GM20000 (cell line): Measurements from ENCODE around the gene GPR78.

Experiments
- DNase-seq: peaks from one replicate; pipeline ENCODE4 v3.0.0; 2012; ENCODE audit warnings: low spot score
- CTCF ChIP-seq: IDR thresholded peaks from 2 replicates; pipeline ENCODE4 v1.5.1; 2012; ENCODE audit warnings: mild to moderate bottlenecking, control low read depth; ENCODE audit errors: extremely low read depth, missing control alignments

The GPR78 gene

GRCh38 chr4:8609824-8610350 is 29.7 kb downstream of the GPR78 start:
- no peak for TF ChIP-seq CTCF
- DNase-seq: no peak

GRCh38 chr4:8610858-8611616 is 30.8 kb downstream of the GPR78 start:
- TF ChIP-seq CTCF: no peak
- no peak for DNase-seq

DNA sequence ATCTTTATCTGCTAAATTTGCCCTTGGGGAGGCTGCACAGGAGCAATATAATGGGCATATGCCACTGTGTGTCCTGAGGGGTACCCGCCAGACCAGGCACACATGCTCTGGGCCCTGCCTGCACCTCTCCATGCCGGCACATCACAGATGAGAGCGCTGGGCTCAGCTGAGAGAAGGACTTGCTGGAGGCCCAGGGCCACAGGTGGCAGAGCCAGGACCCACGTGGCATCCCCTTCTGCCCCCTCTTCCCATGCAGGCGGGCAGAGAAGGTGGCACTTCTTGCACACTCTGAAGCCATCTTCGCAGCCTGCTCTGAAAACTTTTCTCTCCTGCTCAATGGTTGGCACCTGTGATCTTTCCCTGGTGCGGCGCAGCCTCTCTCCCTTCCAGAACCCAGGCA is 32.5 kb downstream of the GPR78 start:
- no peak for DNase-seq
- TF ChIP-seq CTCF: no peak

- TF ChIP-seq CTCF: no peak
Measured at GRCh38 chr4:8613421-8614364, 33.5 kb downstream of the GPR78 start.

DNA sequence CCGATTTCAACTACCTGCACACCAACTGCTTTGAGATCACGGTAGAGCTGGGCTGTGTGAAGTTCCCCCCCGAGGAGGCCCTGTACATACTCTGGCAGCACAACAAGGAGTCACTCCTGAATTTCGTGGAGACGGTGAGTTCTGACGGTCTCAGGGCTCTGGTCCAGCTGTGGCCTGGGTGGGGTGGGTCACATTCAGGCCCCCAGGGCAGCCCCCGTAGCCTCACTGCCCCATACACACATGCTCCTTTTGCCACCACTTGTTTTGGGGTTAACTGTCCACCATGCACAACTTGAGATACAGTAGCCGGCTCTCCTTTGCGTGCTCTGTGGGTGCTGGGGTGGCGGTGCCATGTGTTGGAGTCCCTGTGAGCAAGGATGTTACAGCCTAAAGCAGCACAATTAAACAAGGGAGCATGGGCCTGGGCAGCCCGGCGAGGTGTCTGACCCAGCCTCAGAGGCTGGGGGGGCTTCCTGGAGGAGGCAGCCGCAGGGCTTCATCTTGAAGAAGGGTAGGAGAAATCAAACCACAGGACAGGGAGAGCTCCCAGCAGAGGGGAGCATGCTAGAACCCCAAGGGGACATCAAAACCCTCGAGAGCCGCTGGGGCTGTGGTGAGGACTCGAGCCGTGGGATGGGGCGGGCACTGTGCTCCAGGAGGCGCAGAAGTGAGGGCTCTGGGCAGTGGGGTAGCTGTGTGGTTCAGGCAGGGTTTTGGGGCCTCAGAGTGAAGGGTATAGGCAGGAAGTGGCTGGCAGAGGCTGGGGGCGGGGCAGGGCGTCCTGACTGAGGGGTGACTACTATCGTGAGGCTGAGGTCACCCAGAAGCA is 34.4 kb downstream of the GPR78 start:
- TF ChIP-seq CTCF: no peak

More at GRCh38 chr4:8613421-8614364, 33.5 kb downstream of the GPR78 start:
- DNase-seq: no peak

DNA sequence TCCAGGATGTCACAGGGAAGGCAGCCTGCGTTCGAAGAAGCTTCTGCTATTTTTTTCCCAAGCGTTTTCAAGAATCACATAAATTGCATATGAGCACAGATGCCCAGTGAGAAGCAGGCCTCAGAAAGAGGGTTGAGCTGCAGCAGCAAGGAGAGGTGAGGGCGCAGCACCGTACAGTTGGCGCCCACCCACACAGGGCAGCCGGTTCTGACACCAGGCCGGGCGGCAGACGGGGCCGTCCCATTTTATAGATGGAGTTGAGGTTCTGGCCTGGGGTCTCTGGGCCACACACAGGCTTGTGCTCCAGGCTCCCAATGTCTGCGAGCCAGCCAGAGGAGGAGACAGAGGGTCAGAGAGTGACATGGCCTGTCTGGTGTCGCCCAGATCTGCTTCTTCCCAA is 35.2 kb downstream of the GPR78 start:
- TF ChIP-seq CTCF: no peak

More for the DNA sequence above, 34.4 kb downstream of the GPR78 start:
- no peak for DNase-seq

More for the DNA sequence above, 35.2 kb downstream of the GPR78 start:
- no peak for DNase-seq
